Heart left ventricle (tissue), 16 donors: ENCODE data around the gene KCNE1. TPM values are rescaled to one million over a fixed set of nuclear protein-coding genes. Genes with fewer than 3 reads are reported as not detected.
"Not testable (repeated sequence)": the region's sequence is repeated elsewhere in the genome, so short reads cannot be mapped to it uniquely, and the experiment has no call there.

Experiments
- ATAC-seq, 4 donors: fragments of 200-7000 bp; cut with Tn5 transposase; one replicate each; pipeline ENCODE4 v1.9.1; 2020 to 2022; ENCODE audit warnings: moderate library complexity in 4 of 4, mild to moderate bottlenecking in 3 of 4, moderate number of reproducible peaks in 1 of 4
- DNase-seq, 5 donors: peaks; one replicate each; pipeline ENCODE4 v3.0.0-alpha.2; 2020
- H3K27ac ChIP-seq, 12 donors: fragments of 200-600 bp; sonication (generic) in 4 of 12; one replicate each; pipeline versions ENCODE4 v1.5.0 to v1.8.0; 2016 to 2022; ENCODE audit warnings: mild to moderate bottlenecking in 2 of 12
- H3K27me3 ChIP-seq, 9 donors: fragments of 200-600 bp; sonication (generic) in 2 of 9; one replicate each; pipeline versions ENCODE4 v1.5.1 to v1.8.0; 2016 to 2022; ENCODE audit warnings: mild to moderate bottlenecking in 3 of 9
- H3K36me3 ChIP-seq, 9 donors: fragments of 200-600 bp; sonication (generic) in 2 of 9; one replicate each; pipeline versions ENCODE4 v1.5.0 to v1.8.0; 2018 to 2022; ENCODE audit warnings: mild to moderate bottlenecking in 2 of 9
- H3K4me1 ChIP-seq, 12 donors: fragments of 200-600 bp; sonication (generic) in 4 of 12; one replicate each; pipeline versions ENCODE4 v1.5.0 to v1.8.0; 2016 to 2022; ENCODE audit warnings: mild to moderate bottlenecking in 3 of 12
- H3K4me3 ChIP-seq, 12 donors: fragments of 200-600 bp; sonication (generic) in 4 of 12; one replicate each; pipeline versions ENCODE4 v1.5.0 to v1.8.0; 2017 to 2022; ENCODE audit warnings: mild to moderate bottlenecking in 9 of 12, moderate library complexity in 4 of 12
- H3K9me3 ChIP-seq, 12 donors: fragments of 200-600 bp; sonication (generic) in 4 of 12; one replicate each; pipeline versions ENCODE4 v1.5.0 to v1.8.0; 2016 to 2022; ENCODE audit warnings: mild to moderate bottlenecking in 1 of 12
- WGBS, 4 donors: extraction: QIAGEN DNeasy Blood & Tissue Kit in 2 of 4; methylation state at CpG; one replicate each; pipeline versions ENCODE4 v1.1.5 to v1.1.7; 2013 to 2018; 5-methylcytosine and 5-hydroxymethylcytosine counted together
- intact Hi-C, 10 donors: fragments of 100-400 bp; cut with DNase I; formaldehyde crosslinking; loops; one replicate each; pipeline versions ENCODE4 v1.11.1 to v1.14.2; 2022
- polyA plus RNA-seq, 2 donors: library from polyadenylated mRNA; stranded (reverse); fragments of 200-250 nt; gene quantifications; one replicate each; pipeline ENCODE4 v1.2.3, GENCODE V29; 2013
- total RNA-seq, 9 donors: library from RNA; depleted of rRNA in 2 of 9; stranded (reverse); fragments of >200 nt in 2 of 9; fragmentation: NEBNext Ultra II Directional in 3 of 9; extraction: Animal tissue kit (Norgen Biotek cat#: 25700) in 3 of 9; gene quantifications; one replicate each; pipeline versions ENCODE4 v1.1.0 to v1.2.4, GENCODE V29; 2016 to 2023
- donor health status: ischemic (EF 13 %, LVEDD 7.1; RV severe dilation, severe dysfunction).
- donor health status: healthy with polysubstance abuse.
- donor health status: DM: no; HTN: yes; CAD: no.
- donor health status: DM: no; HTN: no; CAD: no.
- donor health status: ischemic (EF 25% LVEDD 6.9; RV normal size, moderate dysfunction).
- donor health status: ischemic (EF 25% LVEDD 5.7; RV mildly dilated, moderate dysfunction).
- donor health status: healthy.
- donor health status: DM: yes; HTN: yes; CAD: no.
- donor health status: ischemic (EF 35%, LVEDD 5.7; RV mildly dilated, moderate dysfunction).
- donor health status: nonischemic (EF 11% LVEDD 7.7; RV severe dilation, severe dysfunction).
- donor health status: DM: yes; HTN: yes; CAD: no.
- donor health status: PGD.
- donor health status: ischemic (EF 29% LVEDD 5.4; RV normal size, mild dysfunction).
- donor health status: nonischemic (EF 23%, LVEDD 6.1; RV moderate dilation, normal function).

The KCNE1 gene
- total and polyA plus RNA-seq, 11 donors: 0.71 to 11.1 (median 5.0) TPM

- H3K4me1 ChIP-seq, ATAC-seq, DNase-seq, H3K36me3 ChIP-seq, H3K9me3 ChIP-seq, intact Hi-C loops, H3K27ac ChIP-seq, H3K4me3 ChIP-seq, H3K27me3 ChIP-seq: not testable (repeated sequence)
- no CpG with 5 or more reads among the region's 6 CpGs for WGBS, 4 donors
These were observed 83.6 kb downstream of the KCNE1 start for GRCh38 chr21:34428441-34428840.

- H3K9me3 ChIP-seq, DNase-seq, ATAC-seq, H3K4me3 ChIP-seq, H3K36me3 ChIP-seq, H3K27ac ChIP-seq, H3K27me3 ChIP-seq, H3K4me1 ChIP-seq, intact Hi-C loops: not testable (repeated sequence)
- WGBS, 4 donors: no CpG with 5 or more reads among the region's 8 CpGs
These were observed 84.7 kb downstream of the KCNE1 start for GRCh38 chr21:34427339-34427738.

- H3K9me3 ChIP-seq, H3K27me3 ChIP-seq, DNase-seq, H3K36me3 ChIP-seq, H3K4me1 ChIP-seq, H3K4me3 ChIP-seq, ATAC-seq, intact Hi-C loops, H3K27ac ChIP-seq: not testable (repeated sequence)
- whole genome bisulfite sequencing, 4 donors: no CpG with 5 or more reads among the region's 4 CpGs
These were observed 88.2 kb downstream of the KCNE1 start, which contains the start of gene SMIM34 for GRCh38 chr21:34423805-34424204. Gene SMIM34 (minus strand): TSS chr21:34423951. CDS start chr21:34423839, 112 bp downstream.

GRCh38 chr21:34417448-34418077 is 94.4 kb downstream of the KCNE1 start:
- H3K27me3 ChIP-seq, H3K9me3 ChIP-seq, H3K36me3 ChIP-seq, H3K27ac ChIP-seq, ATAC-seq, intact Hi-C loops, H3K4me3 ChIP-seq, H3K4me1 ChIP-seq, DNase-seq: not testable (repeated sequence)
- WGBS, 4 donors: no CpG with 5 or more reads among the region's 5 CpGs

GRCh38 chr21:34407294-34407693 is 104.7 kb downstream of the KCNE1 start:
- H3K4me3 ChIP-seq, H3K4me1 ChIP-seq, DNase-seq, H3K27ac ChIP-seq, H3K9me3 ChIP-seq, intact Hi-C loops, ATAC-seq, H3K36me3 ChIP-seq, H3K27me3 ChIP-seq: not testable (repeated sequence)
- no CpG with 5 or more reads among the region's 9 CpGs for WGBS, 4 donors

- H3K36me3 ChIP-seq, H3K9me3 ChIP-seq, H3K4me1 ChIP-seq, intact Hi-C loops, H3K27ac ChIP-seq, DNase-seq, ATAC-seq, H3K4me3 ChIP-seq, H3K27me3 ChIP-seq: not testable (repeated sequence)
- WGBS, 4 donors: no CpG with 5 or more reads among the region's 2 CpGs
These were observed 105.3 kb downstream of the KCNE1 start for GRCh38 chr21:34406676-34407075.

GRCh38 chr21:34406102-34406501 is 105.9 kb downstream of the KCNE1 start:
- H3K27me3 ChIP-seq, intact Hi-C loops, DNase-seq, H3K36me3 ChIP-seq, H3K4me3 ChIP-seq, H3K4me1 ChIP-seq, H3K9me3 ChIP-seq, H3K27ac ChIP-seq, ATAC-seq: not testable (repeated sequence)
- no CpG with 5 or more reads among the region's 6 CpGs for WGBS, 4 donors

GRCh38 chr21:34405686-34406085 is 106.3 kb downstream of the KCNE1 start:
- H3K36me3 ChIP-seq, DNase-seq, H3K9me3 ChIP-seq, H3K27ac ChIP-seq, H3K27me3 ChIP-seq, H3K4me1 ChIP-seq, intact Hi-C loops, ATAC-seq, H3K4me3 ChIP-seq: not testable (repeated sequence)
- WGBS, 4 donors: no CpG with 5 or more reads among the region's 2 CpGs

GRCh38 chr21:34404742-34405141 is 107.3 kb downstream of the KCNE1 start:
- H3K9me3 ChIP-seq, H3K27ac ChIP-seq, H3K4me1 ChIP-seq, intact Hi-C loops, DNase-seq, H3K27me3 ChIP-seq, H3K36me3 ChIP-seq, ATAC-seq, H3K4me3 ChIP-seq: not testable (repeated sequence)
- WGBS, 4 donors: no CpG with 5 or more reads among the region's 5 CpGs

GRCh38 chr21:34400522-34400921 is 111.5 kb downstream of the KCNE1 start:
- H3K27me3 ChIP-seq, H3K4me3 ChIP-seq, H3K4me1 ChIP-seq, H3K9me3 ChIP-seq, H3K27ac ChIP-seq, intact Hi-C loops, DNase-seq, H3K36me3 ChIP-seq, ATAC-seq: not testable (repeated sequence)
- no CpG with 5 or more reads among the region's 5 CpGs for WGBS, 4 donors
